Loucy (cell line): Measurements from ENCODE around the gene NFATC1.

Source experiments
- H2AFZ ChIP-seq: fragments of 200-600 bp; sonication (generic); 2 replicates; pipeline ENCODE4 v1.6.0; 2016; ENCODE audit warnings: antibody characterized with exemption, mild to moderate bottlenecking, low read length, moderate library complexity
- H3F3A ChIP-seq: fragments of 200-600 bp; 2 replicates; pipeline ENCODE4 v1.6.0; 2016; ENCODE audit warnings: antibody characterized with exemption, low read depth, mild to moderate bottlenecking
- H3K27me3 ChIP-seq: fragments of 200-600 bp; sonication (generic); 2 replicates; pipeline ENCODE4 v1.6.1; 2014; ENCODE audit warnings: low read length, mild to moderate bottlenecking; ENCODE audit not compliant: insufficient read depth, poor library complexity, severe bottlenecking
- H3K36me3 ChIP-seq: fragments of 200-600 bp; sonication (generic); 2 replicates; pipeline ENCODE4 v1.6.1; 2016; ENCODE audit warnings: low read length; ENCODE audit not compliant: insufficient read depth
- H3K4me1 ChIP-seq: fragments of 200-600 bp; sonication (generic); 2 replicates; pipeline ENCODE4 v1.5.1; 2014; ENCODE audit warnings: low read length, mild to moderate bottlenecking; ENCODE audit not compliant: insufficient read depth, poor library complexity, severe bottlenecking
- H3K4me2 ChIP-seq: fragments of 200-600 bp; sonication (generic); 2 replicates; pipeline ENCODE4 v1.6.0; 2014; ENCODE audit warnings: antibody characterized with exemption, low read length, low read depth, mild to moderate bottlenecking; ENCODE audit not compliant: poor library complexity, severe bottlenecking
- H3K4me3 ChIP-seq: fragments of 200-600 bp; sonication (generic); 2 replicates; pipeline ENCODE4 v1.5.1; 2014; ENCODE audit warnings: low read length, mild to moderate bottlenecking, mixed read lengths; ENCODE audit not compliant: poor library complexity, severe bottlenecking
- H3K79me2 ChIP-seq: fragments of 200-600 bp; sonication (generic); 2 replicates; pipeline ENCODE4 v1.6.1; 2014; ENCODE audit warnings: low read length; ENCODE audit not compliant: insufficient read depth
- H3K9ac ChIP-seq: fragments of 200-600 bp; sonication (generic); 2 replicates; pipeline ENCODE4 v1.6.0; 2014; ENCODE audit warnings: mild to moderate bottlenecking, low read depth, low read length, moderate library complexity; ENCODE audit not compliant: poor library complexity, severe bottlenecking
- H3K9me2 ChIP-seq: fragments of 200-600 bp; sonication (generic); replicated peaks from 2 replicates; pipeline ENCODE4 v1.6.1; 2016; ENCODE audit warnings: low read depth, low read length, mixed read lengths
- H3K9me3 ChIP-seq: fragments of 200-600 bp; sonication (generic); 2 replicates; pipeline ENCODE4 v1.6.1; 2014; ENCODE audit warnings: mild to moderate bottlenecking, antibody characterized with exemption, low read length, low read depth; ENCODE audit not compliant: insufficient read depth
- H4K20me1 ChIP-seq: fragments of 200-600 bp; sonication (generic); 2 replicates; pipeline ENCODE4 v1.6.0; 2014; ENCODE audit warnings: antibody characterized with exemption, low read length, mild to moderate bottlenecking; ENCODE audit not compliant: insufficient read depth, poor library complexity, severe bottlenecking
- CTCF ChIP-seq: fragments of 200-600 bp; sonication (generic); conservative IDR thresholded peaks from 2 replicates; pipeline ENCODE4 v1.5.1; 2014; ENCODE audit warnings: mild to moderate bottlenecking, antibody characterized with exemption, low read length
- EZH2phosphoT487 ChIP-seq: fragments of 200-600 bp; IDR thresholded peaks from 2 replicates; pipeline ENCODE4 v1.6.1; 2018; ENCODE audit warnings: antibody characterized with exemption, mild to moderate bottlenecking, moderate library complexity, borderline replicate concordance

NFATC1 gene

DNA sequence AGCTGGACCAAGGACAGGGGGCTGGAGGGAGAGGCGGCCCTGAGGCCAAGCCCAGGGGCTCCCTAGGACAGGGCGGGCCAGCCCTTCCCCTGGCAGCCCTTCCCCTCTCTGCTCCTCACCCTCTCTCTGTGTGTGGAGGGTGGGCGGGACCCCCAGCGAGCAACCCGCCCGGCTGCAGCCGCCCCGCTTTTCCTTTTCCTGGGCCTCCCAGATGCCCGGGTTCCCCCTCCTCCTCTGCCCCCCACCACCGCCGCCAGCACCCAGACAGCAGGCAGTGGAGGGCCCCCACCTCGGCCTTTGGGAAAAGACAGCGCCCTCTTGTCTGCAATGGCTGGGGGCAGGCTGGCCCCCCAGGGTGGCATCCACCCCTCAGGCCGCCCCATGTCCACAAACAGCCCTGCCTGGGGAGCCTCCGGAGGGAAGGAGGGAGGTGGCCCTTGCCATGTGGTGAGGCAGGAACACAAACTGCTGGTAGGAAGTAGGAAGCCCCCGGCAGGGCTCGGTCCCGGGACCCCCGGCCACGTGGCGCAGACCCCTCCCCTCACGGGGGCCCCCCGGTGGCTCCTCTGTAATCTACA lies 148.7 kb downstream of the NFATC1 start:
- Histone ChIP-seq H3K36me3 (no peaks in the 10 kb centered on the region), H3K27me3 (no peaks in the 10 kb centered on the region), H3K4me1 (no peaks in the 10 kb centered on the region), H3K4me3 (no peak overlapping the region), H3K79me2 (no peaks in the 10 kb centered on the region), H3K9me2 (no peaks in the 10 kb centered on the region), H3F3A (no peaks in the 10 kb centered on the region), H3K9me3 (peaks cover 38% of the 10 kb centered on the region; the same call in 1 of the 2 replicates), H2AFZ (no peak overlapping the region), H3K4me2 (no peak overlapping the region), H3K9ac (no peak overlapping the region), H4K20me1 (no peaks in the 10 kb centered on the region)
- TF ChIP-seq EZH2phosphoT487 (no peak), CTCF (no peak)

DNA sequence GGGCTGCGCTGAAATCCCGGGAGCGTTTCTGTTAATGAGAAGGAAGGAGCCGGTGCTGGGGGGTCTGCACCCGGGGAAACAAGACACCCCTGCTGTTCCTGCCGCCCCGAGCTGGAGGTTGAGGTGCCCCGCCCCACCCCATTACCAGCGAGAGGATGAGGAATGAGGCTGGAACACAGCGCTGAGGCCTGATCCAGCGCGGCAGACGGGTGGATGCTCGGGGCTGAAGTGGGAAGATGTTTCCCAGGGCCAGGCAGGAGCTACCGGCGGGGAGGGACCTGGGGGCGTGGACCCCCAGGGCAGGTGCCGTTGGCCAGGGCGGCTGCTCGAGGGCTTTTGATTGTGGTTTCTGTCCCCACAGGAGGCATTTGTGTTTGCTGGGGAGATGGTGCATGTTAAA lies 149.5 kb downstream of the NFATC1 start:
- Histone ChIP-seq H2AFZ (no peak overlapping the region), H4K20me1 (no peaks in the 10 kb centered on the region), H3K4me1 (no peaks in the 10 kb centered on the region), H3K9me3 (peaks cover 40% of the 10 kb centered on the region; the same call in 1 of the 2 replicates), H3K79me2 (no peaks in the 10 kb centered on the region), H3K9ac (no peak overlapping the region), H3K4me3 (no peak overlapping the region), H3K9me2 (no peaks in the 10 kb centered on the region), H3K36me3 (no peaks in the 10 kb centered on the region), H3F3A (no peaks in the 10 kb centered on the region), H3K27me3 (no peaks in the 10 kb centered on the region), H3K4me2 (no peak overlapping the region)
- TF ChIP-seq CTCF: no peak
- no peak for TF ChIP-seq EZH2phosphoT487

DNA sequence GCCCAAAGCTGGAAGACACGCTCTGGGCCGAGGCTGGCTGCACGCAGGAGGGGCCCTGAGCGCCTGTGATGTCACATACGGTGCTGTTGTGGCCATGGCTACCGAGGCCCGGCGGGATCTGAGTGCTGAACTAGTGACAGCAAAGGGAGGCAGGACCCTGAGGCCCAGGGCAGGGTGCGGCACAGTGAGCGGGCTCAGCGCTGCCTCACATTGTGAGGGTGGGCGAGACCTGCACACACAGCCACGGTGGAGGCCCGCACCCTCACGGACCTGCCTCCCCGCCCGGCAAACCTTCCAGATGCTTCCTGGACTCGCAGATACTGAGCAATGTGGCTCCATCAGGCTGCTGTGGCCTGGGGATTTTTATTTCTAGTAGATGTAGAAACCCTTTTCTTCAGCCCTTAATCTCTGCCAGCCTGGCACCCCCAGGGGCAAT lies 150.0 kb downstream of the NFATC1 start:
- Histone ChIP-seq H3K9me3 (peaks cover 40% of the 10 kb centered on the region; the same call in 1 of the 2 replicates), H3K4me2 (no peak overlapping the region), H3F3A (no peaks in the 10 kb centered on the region), H3K4me3 (no peak overlapping the region), H3K9ac (no peak overlapping the region), H3K27me3 (no peaks in the 10 kb centered on the region), H2AFZ (no peak overlapping the region), H3K9me2 (no peaks in the 10 kb centered on the region), H4K20me1 (no peaks in the 10 kb centered on the region), H3K4me1 (no peaks in the 10 kb centered on the region), H3K79me2 (no peaks in the 10 kb centered on the region), H3K36me3 (no peaks in the 10 kb centered on the region)
- no peak for TF ChIP-seq EZH2phosphoT487
- no peak for TF ChIP-seq CTCF
